ENCODE measurements around the gene NME5.

GRCh38 chr5:138149530-138149929 is 10.3 kb upstream of the NME5 start:
- TF ChIP-seq CTCF (IDR thresholded peaks at IDR 0.05) = no peak
- TF ChIP-seq EP300 (IDR thresholded peaks at IDR 0.05) = no peak
